ENCODE data around the gene RGS7. TPM values are rescaled to one million over a fixed set of nuclear protein-coding genes. Genes with fewer than 3 reads are reported as not detected.
"Not testable (repeated sequence)": the region's sequence is repeated elsewhere in the genome, so short reads cannot be mapped to it uniquely, and the experiment has no call there.

The RGS7 gene
- total RNA-seq, 1 donor from 2014 or later, result 1.9 TPM

- no peak for DNase-seq (ENCODE audit: low spot score in 2 of 2, unreplicated experiment in 2 of 2)
- Mint-ChIP-seq H3K36me3 (no peaks in the 10 kb centered on the region), H3K4me1 (no peaks in the 10 kb centered on the region), H3K4me3 (no peak overlapping the region), H3K27me3 (ENCODE audit: low read depth) (no peaks in the 10 kb centered on the region), H3K9me3 (no peaks in the 10 kb centered on the region), H3K27ac (no peak overlapping the region)
- no peak for TF ChIP-seq CTCF (IDR thresholded peaks at IDR 0.05; ENCODE audit: unreplicated experiment)
Observed at GRCh38 chr1:240987928-240988327, 369.1 kb downstream of the RGS7 start.

- H3K27me3 Mint-ChIP-seq (ENCODE audit: low read depth), result no peaks in the 10 kb centered on the region
- H3K9me3 Mint-ChIP-seq, result no peaks in the 10 kb centered on the region
- no peak for TF ChIP-seq CTCF (IDR thresholded peaks at IDR 0.05; ENCODE audit: unreplicated experiment)
- no peak for DNase-seq (ENCODE audit: low spot score in 2 of 2, unreplicated experiment in 2 of 2)
- H3K27ac Mint-ChIP-seq, result no peak overlapping the region
- H3K36me3 Mint-ChIP-seq, result no peaks in the 10 kb centered on the region
- H3K4me1 Mint-ChIP-seq, result no peaks in the 10 kb centered on the region
- no peak overlapping the region for H3K4me3 Mint-ChIP-seq
Observed at GRCh38 chr1:240985081-240985480, 371.9 kb downstream of the RGS7 start.

GRCh38 chr1:240980342-240980741, 376.7 kb downstream of the RGS7 start:
- H3K4me1 Mint-ChIP-seq, result no peaks in the 10 kb centered on the region
- H3K27ac Mint-ChIP-seq, result no peak overlapping the region
- H3K9me3 Mint-ChIP-seq, result no peaks in the 10 kb centered on the region
- no peaks in the 10 kb centered on the region for H3K36me3 Mint-ChIP-seq
- no peaks in the 10 kb centered on the region for H3K27me3 Mint-ChIP-seq (ENCODE audit: low read depth)
- no peak for DNase-seq (ENCODE audit: low spot score in 2 of 2, unreplicated experiment in 2 of 2)
- H3K4me3 Mint-ChIP-seq, result no peak overlapping the region
- TF ChIP-seq CTCF (IDR thresholded peaks at IDR 0.05; ENCODE audit: unreplicated experiment), result no peak

GRCh38 chr1:240976685-240977084, 380.3 kb downstream of the RGS7 start:
- Mint-ChIP-seq H3K4me3 (no peak overlapping the region), H3K27me3 (ENCODE audit: low read depth) (no peaks in the 10 kb centered on the region), H3K9me3 (no peaks in the 10 kb centered on the region), H3K27ac (no peak overlapping the region), H3K36me3 (no peaks in the 10 kb centered on the region), H3K4me1 (no peaks in the 10 kb centered on the region)
- no peak for TF ChIP-seq CTCF (IDR thresholded peaks at IDR 0.05; ENCODE audit: unreplicated experiment)
- DNase-seq (ENCODE audit: low spot score in 2 of 2, unreplicated experiment in 2 of 2), result no peak

GRCh38 chr1:240973875-240974274, 383.1 kb downstream of the RGS7 start:
- no peak overlapping the region for H3K27ac Mint-ChIP-seq
- no peaks in the 10 kb centered on the region for H3K36me3 Mint-ChIP-seq
- peaks cover 5% of the 10 kb centered on the region for H3K4me1 Mint-ChIP-seq
- DNase-seq (ENCODE audit: low spot score in 2 of 2, unreplicated experiment in 2 of 2), result no peak
- H3K4me3 Mint-ChIP-seq, result no peak overlapping the region
- no peaks in the 10 kb centered on the region for H3K9me3 Mint-ChIP-seq
- H3K27me3 Mint-ChIP-seq (ENCODE audit: low read depth), result no peaks in the 10 kb centered on the region
- no peak for TF ChIP-seq CTCF (IDR thresholded peaks at IDR 0.05; ENCODE audit: unreplicated experiment)

- DNase-seq (ENCODE audit: low spot score in 2 of 2, unreplicated experiment in 2 of 2); H3K4me3 Mint-ChIP-seq; H3K36me3 Mint-ChIP-seq; H3K27ac Mint-ChIP-seq; H3K27me3 Mint-ChIP-seq (ENCODE audit: low read depth); H3K9me3 Mint-ChIP-seq: not testable (repeated sequence)
- H3K4me1 Mint-ChIP-seq, result peaks cover 17% of the 10 kb centered on the region
Observed at GRCh38 chr1:240972059-240972458, 384.9 kb downstream of the RGS7 start.

Data from mesothelial cell of epicardium (in vitro differentiated cells).